Fibroblast of the aortic adventitia (primary cell): ENCODE results near the gene BMPR1A. TPM values are rescaled to one million over a fixed set of nuclear protein-coding genes. Genes with fewer than 3 reads are reported as not detected.
A peak's percentile ranks its signal among the peaks of the same experiment; 100 is the strongest.

Source experiments
- DNase-seq: peaks from one replicate; pipeline ENCODE4 v3.0.0-alpha.2; 2010; ENCODE audit warnings: low read depth
- H3K4me3 ChIP-seq: 2 replicates; pipeline ENCODE4 v1.5.1; 2011; ENCODE audit warnings: low read depth, mild to moderate bottlenecking, control low read depth, low read length, moderate library complexity
- CTCF ChIP-seq: IDR thresholded peaks from 2 replicates; pipeline ENCODE4 v1.5.1; 2011; ENCODE audit warnings: mild to moderate bottlenecking, low read length, control low read depth, inconsistent platforms; ENCODE audit not compliant: insufficient read depth
- total RNA-seq: library from RNA; depleted of rRNA; stranded (reverse); fragments of >200 nt; gene quantifications from 2 replicates; pipeline ENCODE4 v1.2.3, GENCODE V29; 2012; ENCODE audit warnings: low replicate concordance

Gene BMPR1A
- total RNA-seq, 1 donor: 74.7 TPM

GRCh38 chr10:86759073-86759672, 2.8 kb downstream of the BMPR1A start:
- DNase-seq: peak; percentile 39
- peak overlapping the region; percentile 76 for H3K4me3 ChIP-seq
- no peak for TF ChIP-seq CTCF

- no peak overlapping the region for H3K4me3 ChIP-seq
- DNase-seq: no peak
- no peak for TF ChIP-seq CTCF
Observed at GRCh38 chr10:86763404-86763803, 7.0 kb downstream of the BMPR1A start.

- no peak overlapping the region for H3K4me3 ChIP-seq
- DNase-seq: no peak
- TF ChIP-seq CTCF: no peak
Observed at GRCh38 chr10:86765548-86765947, 9.1 kb downstream of the BMPR1A start.

- TF ChIP-seq CTCF: no peak
- no peak overlapping the region for H3K4me3 ChIP-seq
- DNase-seq: no peak
Observed at GRCh38 chr10:86768412-86769062, 12.1 kb downstream of the BMPR1A start.

GRCh38 chr10:86769991-86770390, 13.6 kb downstream of the BMPR1A start:
- TF ChIP-seq CTCF: no peak
- DNase-seq: no peak
- no peak overlapping the region for H3K4me3 ChIP-seq

GRCh38 chr10:86770412-86770960, 14.1 kb downstream of the BMPR1A start:
- TF ChIP-seq CTCF: no peak
- no peak for DNase-seq
- H3K4me3 ChIP-seq: no peak overlapping the region
